ENCODE results near the gene SLC39A11.

- TF ChIP-seq TCF4 (CRISPR knock-in tag; IDR thresholded peaks at IDR 0.05; ENCODE audit: borderline replicate concordance) (no peak), GLIS3 (CRISPR knock-in tag; IDR thresholded peaks at IDR 0.05) (no peak), ZFP3 (CRISPR knock-in tag; IDR thresholded peaks at IDR 0.05) (no peak), TSHZ2 (CRISPR knock-in tag; IDR thresholded peaks at IDR 0.05) (no peak), OSR1 (CRISPR knock-in tag; IDR thresholded peaks at IDR 0.05) (no peak)
These were observed 217.1 kb downstream of the SLC39A11 start for GRCh38 chr17:72875361-72875760.

All from SK-N-SH treated with all-trans-retinoic acid at 6 μM for 48 hours (cell line).